ENCODE data around the gene C5orf24.

GRCh38 chr5:134798468-134798867, 47.3 kb upstream of the C5orf24 start:
- TF ChIP-seq CEBPB (IDR thresholded peaks at IDR 0.05), result no peak
- TF ChIP-seq EP300 (IDR thresholded peaks at IDR 0.05; ENCODE audit: borderline replicate concordance), result no peak
- no peak for TF ChIP-seq RAD21 (IDR thresholded peaks at IDR 0.05; ENCODE audit: low read depth)
- no peak for TF ChIP-seq CREB1 (IDR thresholded peaks at IDR 0.05; ENCODE audit: low read depth)
- no peak for TF ChIP-seq YY1 (IDR thresholded peaks at IDR 0.05; ENCODE audit: low read depth)
- no peak for TF ChIP-seq TCF12 (IDR thresholded peaks at IDR 0.05; ENCODE audit: low read depth)
- TF ChIP-seq USF1 (IDR thresholded peaks at IDR 0.05), result no peak
- TF ChIP-seq ZBTB7A (IDR thresholded peaks at IDR 0.05; ENCODE audit: low read depth), result no peak
- no peak for TF ChIP-seq MAX (IDR thresholded peaks at IDR 0.05)
- TF ChIP-seq REST (IDR thresholded peaks at IDR 0.05; ENCODE audit: low read depth), result no peak
